ENCODE results near the gene PTPRD.

DNA sequence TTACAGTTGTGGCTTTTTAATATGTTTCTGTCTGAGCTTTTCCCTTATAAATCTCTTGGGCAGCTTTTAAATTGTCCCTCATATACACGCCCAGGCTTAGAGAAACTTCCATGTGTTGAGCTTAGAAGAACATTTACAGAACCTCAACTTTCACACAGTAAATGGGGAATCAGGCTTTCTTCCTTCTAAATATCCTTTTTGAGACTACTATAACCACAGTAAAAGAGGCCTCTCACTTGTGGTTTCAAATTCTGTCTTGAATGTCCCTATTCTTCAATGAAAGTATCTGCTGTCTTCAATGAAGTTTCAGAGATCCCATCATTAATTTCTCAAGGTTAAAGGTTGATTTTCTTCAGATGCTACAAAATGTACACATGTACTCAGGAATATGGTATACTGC, 2224.7 kb downstream of the PTPRD start:
- no peak for TF ChIP-seq ZNF785 (tag by site-specific recombination; IDR thresholded peaks at IDR 0.05)
- TF ChIP-seq ZNF660 (tag by site-specific recombination; IDR thresholded peaks at IDR 0.05): no peak
- no peak for TF ChIP-seq ZNF248 (tag by site-specific recombination; IDR thresholded peaks at IDR 0.05)
- TF ChIP-seq, protein P1, sequence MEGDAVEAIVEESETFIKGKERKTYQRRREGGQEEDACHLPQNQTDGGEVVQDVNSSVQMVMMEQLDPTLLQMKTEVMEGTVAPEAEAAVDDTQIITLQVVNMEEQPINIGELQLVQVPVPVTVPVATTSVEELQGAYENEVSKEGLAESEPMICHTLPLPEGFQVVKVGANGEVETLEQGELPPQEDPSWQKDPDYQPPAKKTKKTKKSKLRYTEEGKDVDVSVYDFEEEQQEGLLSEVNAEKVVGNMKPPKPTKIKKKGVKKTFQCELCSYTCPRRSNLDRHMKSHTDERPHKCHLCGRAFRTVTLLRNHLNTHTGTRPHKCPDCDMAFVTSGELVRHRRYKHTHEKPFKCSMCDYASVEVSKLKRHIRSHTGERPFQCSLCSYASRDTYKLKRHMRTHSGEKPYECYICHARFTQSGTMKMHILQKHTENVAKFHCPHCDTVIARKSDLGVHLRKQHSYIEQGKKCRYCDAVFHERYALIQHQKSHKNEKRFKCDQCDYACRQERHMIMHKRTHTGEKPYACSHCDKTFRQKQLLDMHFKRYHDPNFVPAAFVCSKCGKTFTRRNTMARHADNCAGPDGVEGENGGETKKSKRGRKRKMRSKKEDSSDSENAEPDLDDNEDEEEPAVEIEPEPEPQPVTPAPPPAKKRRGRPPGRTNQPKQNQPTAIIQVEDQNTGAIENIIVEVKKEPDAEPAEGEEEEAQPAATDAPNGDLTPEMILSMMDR (tag by site-specific recombination; IDR thresholded peaks at IDR 0.05): no peak
- TF ChIP-seq ZFP3 (tag by site-specific recombination; IDR thresholded peaks at IDR 0.05; ENCODE audit: low read depth): no peak
- no peak for TF ChIP-seq REST (tag by site-specific recombination; IDR thresholded peaks at IDR 0.05)
- TF ChIP-seq ZNF302 (tag by site-specific recombination; IDR thresholded peaks at IDR 0.05; ENCODE audit: low read depth): no peak
- no peak for TF ChIP-seq ZNF114 (tag by site-specific recombination; IDR thresholded peaks at IDR 0.05)
